Endothelial cell of umbilical vein (primary cell): ENCODE results near the gene PDK3.

Experiments
- EZH2 ChIP-seq: IDR thresholded peaks from 2 replicates; pipeline ENCODE4 v1.6.1; 2012; ENCODE audit warnings: borderline replicate concordance, low read depth, mild to moderate bottlenecking, moderate library complexity, low read length, inconsistent platforms; ENCODE audit not compliant: severe bottlenecking
- POLR2A ChIP-seq: IDR thresholded peaks from 2 replicates; pipeline ENCODE4 v1.6.1; 2012; ENCODE audit warnings: low read depth, mild to moderate bottlenecking, control low read depth, low read length
- POLR2AphosphoS5 ChIP-seq: IDR thresholded peaks from 2 replicates; pipeline ENCODE4 v1.6.1; 2012; ENCODE audit warnings: low read depth, mild to moderate bottlenecking, control low read depth, low read length, moderate library complexity; ENCODE audit not compliant: insufficient read depth
- TF ChIP-seq, protein P1 (sequence below), 2 donors: IDR thresholded peaks; 1 replicate in 1 of 2; 2 replicates in 1 of 2; pipeline ENCODE4 v1.5.1; 2011; ENCODE audit warnings: low read length in 2 of 2, mild to moderate bottlenecking in 2 of 2, moderate library complexity in 2 of 2, control low read depth in 1 of 2, inconsistent platforms in 1 of 2, low read depth in 1 of 2; ENCODE audit not compliant: insufficient read depth in 1 of 2; ENCODE audit errors: extremely low read depth in 1 of 2
- TF ChIP-seq, protein P2 (sequence below): IDR thresholded peaks from 2 replicates; pipeline ENCODE4 v1.6.1; 2011; ENCODE audit not compliant: insufficient read depth, insufficient read length

DNA sequence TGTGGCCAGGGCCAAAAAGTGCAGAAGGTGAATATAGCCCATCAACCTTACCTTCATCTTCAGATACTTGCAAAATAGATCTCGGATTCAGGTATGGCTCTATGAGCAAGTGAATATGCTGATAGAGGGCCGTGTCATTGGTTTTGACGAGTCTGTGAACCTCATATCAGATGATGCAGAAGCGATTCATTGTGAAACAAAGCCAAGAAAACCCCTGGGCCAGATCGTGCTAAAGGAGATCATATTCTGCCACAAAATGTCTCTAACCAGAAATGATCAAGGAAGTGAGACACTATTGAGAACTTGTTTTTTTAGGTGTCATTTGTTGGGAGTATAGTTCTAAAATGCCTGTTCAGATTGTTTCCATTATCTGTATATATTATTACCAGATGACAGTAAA is 48.3 kb downstream of the PDK3 start:
- TF ChIP-seq, protein P1, sequence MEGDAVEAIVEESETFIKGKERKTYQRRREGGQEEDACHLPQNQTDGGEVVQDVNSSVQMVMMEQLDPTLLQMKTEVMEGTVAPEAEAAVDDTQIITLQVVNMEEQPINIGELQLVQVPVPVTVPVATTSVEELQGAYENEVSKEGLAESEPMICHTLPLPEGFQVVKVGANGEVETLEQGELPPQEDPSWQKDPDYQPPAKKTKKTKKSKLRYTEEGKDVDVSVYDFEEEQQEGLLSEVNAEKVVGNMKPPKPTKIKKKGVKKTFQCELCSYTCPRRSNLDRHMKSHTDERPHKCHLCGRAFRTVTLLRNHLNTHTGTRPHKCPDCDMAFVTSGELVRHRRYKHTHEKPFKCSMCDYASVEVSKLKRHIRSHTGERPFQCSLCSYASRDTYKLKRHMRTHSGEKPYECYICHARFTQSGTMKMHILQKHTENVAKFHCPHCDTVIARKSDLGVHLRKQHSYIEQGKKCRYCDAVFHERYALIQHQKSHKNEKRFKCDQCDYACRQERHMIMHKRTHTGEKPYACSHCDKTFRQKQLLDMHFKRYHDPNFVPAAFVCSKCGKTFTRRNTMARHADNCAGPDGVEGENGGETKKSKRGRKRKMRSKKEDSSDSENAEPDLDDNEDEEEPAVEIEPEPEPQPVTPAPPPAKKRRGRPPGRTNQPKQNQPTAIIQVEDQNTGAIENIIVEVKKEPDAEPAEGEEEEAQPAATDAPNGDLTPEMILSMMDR (IDR thresholded peaks at IDR 0.05; ENCODE audit: extremely low read depth in 1 of 2, insufficient read depth in 1 of 2, low read depth in 1 of 2, low read length in 2 of 2), result no peak
- TF ChIP-seq POLR2A (no peak), EZH2 (no peak), POLR2AphosphoS5 (no peak)
- TF ChIP-seq, protein P2, sequence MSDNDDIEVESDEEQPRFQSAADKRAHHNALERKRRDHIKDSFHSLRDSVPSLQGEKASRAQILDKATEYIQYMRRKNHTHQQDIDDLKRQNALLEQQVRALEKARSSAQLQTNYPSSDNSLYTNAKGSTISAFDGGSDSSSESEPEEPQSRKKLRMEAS, result no peak
